Stimulated activated naive CD4-positive, alpha-beta T cell treated with Interleukin-2 at 50 U/mL for 16 hours (primary cell): ENCODE measurements around the gene MEAK7.
A peak's percentile ranks its signal among the peaks of the same experiment; 100 is the strongest.

Source experiments
- DNase-seq: peaks from one replicate; lab custom pipeline; 2025; lab: John Stamatoyannopoulos, UW

Gene MEAK7

GRCh38 chr16:84511831-84512230 is 7.4 kb upstream of the MEAK7 start:
- no peak for DNase-seq

DNA sequence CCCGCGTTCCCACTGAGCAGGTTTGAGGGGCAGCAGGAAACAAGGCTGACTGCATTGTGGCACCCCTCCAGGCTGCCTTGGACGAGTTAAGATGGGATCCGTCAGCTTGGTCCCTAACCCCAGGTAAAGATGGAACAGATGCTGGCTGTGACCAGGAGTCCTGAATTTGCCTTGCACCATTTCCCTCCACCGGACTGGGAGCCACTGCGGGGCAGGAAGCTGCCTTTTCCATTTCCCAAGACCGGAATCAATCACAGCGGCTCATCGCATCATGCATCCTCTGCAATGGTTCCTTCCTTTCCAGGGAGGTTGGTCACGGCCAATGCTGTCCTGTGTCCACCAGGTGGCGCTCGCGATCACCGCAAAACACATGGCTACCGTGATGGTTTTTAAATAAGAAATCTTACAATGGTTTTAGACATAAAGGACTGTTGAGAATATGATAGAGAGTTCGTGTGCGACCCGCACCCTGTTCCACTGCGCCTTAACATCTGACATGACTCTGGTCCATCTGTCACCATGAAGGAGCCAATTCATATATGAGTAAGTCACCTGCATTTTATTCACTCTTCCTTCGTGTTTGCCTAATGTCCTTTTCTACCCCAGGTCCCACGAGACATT is 6.8 kb upstream of the MEAK7 start:
- DNase-seq = peak; percentile 72

DNA sequence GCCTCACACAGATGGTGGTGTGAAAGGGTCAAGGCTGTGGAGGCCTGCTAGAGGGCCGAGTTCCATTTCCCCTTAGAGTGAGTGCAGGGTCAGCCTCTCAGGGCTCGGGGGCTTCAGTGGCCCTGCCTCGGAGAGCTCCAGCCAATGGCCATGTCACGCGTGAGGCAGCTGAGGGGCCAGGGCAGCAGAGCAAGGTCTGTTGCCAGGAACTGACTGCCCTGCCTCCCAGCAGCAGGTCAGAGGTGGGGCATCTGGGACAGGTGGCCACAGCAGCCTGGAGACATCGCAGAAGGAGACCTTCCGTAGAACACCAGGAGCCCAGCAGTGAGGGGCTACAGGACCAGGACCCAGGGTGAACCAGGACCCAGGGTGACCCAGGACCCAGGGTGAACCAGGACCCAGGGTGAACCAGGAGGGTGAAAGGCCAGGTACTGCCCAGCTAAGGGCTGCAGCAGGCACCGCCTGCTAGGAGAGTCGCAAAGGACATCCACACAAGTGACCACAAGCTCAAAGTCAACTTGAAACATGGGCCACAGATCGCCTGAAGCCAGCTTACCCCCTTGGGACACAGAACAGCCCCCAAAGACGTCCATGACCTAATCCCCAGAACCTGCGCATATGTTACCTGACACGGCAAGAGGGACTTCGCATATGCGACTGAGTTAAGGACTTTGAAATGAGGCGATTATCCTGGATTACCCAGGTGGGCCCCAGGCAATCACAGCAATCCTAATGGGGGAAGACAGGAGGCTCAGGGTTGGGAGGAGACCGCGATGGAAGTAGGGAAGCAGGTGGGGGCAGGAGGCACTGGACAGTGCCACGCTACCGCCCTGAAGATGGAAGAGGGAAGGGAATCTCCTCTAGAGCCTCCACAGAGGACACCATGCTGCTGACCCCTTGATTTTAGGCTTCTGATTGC is 4.8 kb upstream of the MEAK7 start:
- DNase-seq = no peak

DNA sequence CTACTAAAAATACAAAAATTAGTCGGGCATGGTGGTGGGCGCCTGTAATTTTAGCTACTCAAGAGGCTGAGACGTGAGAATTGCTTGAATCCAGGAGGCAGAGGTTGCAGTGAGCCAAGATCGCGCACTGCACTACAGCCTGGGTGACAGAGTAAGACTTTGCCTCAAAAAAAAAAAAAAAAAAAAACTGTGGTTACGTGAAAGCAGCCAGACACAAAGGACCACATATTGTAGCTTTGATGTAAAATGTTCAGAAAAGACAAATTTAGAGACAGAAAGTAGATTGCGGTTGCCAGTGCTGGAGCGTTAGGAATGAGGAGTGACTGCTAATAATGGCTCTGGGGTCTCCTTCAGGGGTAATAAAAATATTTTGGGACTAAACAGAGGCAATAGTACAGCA is 4.0 kb upstream of the MEAK7 start:
- no peak for DNase-seq

DNA sequence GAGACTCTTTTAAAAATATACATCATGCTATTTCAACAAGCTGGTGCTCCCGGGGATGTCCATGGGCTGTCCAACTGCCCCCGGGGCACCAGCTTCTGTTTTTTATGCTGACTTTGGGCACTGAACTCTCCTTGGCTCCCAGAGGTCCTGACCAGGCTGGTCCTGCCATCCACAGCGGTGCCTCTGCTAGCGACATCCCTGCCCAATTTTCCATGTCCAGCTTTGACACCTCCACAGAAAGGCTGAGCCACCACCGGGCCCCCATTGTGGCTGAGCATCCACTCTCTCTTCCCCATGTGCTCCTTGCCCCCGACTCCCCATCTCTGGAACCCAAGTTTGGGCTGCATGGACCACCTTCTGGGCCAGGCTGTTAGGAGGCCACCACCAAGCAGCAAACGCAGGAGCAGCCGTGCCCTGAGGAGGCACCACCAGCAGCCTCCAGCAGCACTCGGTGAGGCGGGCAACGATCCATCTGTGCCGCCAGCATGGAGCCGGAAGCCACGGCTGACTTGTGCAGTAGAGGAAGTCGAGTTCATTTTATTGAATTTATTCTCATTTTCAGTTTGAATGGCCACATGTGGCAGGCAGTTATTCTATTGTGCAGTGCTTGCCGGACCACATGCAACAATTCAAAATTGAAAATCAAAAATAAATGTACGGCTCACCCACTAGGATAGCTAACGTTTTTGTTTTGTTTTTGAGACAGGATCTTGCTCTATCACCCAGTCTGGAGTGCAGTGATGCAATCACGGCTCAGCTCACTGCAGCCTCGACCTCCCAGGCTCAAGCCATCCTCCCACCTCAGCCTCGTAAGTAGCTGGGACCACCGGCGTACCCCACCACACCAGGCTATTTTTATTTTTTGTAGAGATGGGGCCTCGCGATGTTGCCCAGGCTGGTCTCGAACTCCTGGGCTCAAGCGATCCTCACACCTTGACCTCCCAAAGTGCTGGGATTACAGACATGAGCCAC is 2.8 kb upstream of the MEAK7 start:
- DNase-seq = no peak

- no peak for DNase-seq
These were observed 1.1 kb upstream of the MEAK7 start for GRCh38 chr16:84505249-84506187.

DNA sequence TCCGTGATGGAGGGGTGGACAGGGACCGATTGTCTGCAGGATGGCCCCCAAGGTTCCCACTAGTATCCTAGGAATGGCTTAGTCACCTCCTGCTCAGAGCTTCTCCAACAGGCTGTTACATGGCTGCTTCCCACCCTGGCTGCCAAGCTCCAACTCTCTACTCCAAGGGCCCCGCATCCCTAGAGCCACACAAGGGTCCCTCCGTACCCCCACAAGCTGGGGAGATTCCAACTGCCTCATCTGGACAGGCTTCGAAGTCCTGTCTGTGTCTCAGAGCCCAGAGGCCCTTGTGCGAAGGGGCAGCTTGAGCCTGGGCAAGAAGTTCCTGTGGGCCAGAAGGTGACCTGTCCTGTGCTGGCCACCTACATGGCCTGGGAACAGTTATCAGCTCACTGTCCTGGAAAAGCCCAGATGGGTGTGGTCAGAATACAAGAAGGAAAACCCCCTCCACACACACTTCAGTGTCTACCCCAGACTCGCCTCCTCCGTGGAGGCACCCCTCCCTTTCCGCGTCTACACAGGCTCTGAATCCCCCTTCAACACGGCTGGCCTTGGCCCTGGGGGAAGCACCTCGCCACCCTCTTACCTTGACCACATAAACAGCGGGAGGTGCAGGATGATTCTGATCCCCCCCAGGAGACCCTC is 586 bp downstream of the MEAK7 start:
- DNase-seq = no peak

GRCh38 chr16:84502581-84502980 is 1.9 kb downstream of the MEAK7 start:
- no peak for DNase-seq

GRCh38 chr16:84502075-84502474 is 2.4 kb downstream of the MEAK7 start:
- no peak for DNase-seq

DNA sequence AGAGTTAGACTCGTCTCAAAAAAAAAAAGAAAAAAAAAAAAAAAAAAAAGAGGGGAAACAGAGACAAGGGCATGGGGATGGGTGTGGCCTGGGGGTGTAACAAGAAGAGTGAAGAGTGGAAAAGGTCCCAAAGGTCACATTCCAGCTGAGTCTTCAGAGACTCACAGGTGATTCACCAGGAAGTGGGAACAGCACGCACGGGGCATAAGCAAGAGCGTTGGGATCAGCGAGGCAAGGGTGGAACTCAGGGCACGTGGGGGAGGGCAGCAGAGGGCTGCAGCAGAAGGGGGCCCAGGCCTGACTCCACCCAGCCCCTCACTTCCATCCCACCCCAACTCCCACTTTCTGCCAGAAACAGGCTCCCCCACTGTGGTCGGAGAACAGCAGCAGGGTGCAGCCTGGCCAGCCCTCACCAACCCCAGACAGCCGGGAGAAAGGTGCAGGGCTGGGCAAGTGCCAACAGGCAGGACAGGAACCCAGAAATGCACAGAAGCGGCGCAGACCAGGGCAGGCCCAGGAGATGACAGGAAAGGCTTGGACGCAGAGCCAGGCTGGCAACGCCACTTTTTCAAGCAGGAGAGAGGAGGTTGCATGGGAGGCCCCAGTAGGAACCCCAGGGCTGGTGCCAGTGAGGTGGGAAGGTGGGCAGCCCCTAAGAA is 3.3 kb downstream of the MEAK7 start:
- DNase-seq = no peak

DNA sequence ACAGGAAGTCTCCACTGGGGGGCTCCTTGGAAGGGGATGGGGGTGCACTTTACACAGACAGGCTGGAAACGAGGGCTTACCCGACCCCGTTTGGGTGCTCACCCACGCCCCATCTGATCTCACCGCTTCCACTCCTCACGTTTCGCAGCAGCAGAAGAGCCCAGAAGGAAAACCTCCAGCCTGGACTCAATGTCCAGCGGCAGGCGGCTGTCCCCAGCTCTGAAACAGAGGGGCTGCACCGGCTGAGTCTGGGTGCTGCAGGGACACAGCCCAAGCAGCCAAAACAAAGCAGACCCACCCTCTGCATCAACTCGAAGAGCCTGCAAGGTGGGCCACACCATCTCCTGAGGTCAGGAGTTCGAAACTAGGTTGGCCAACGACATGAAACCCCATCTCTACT is 3.9 kb downstream of the MEAK7 start:
- DNase-seq = no peak

- DNase-seq = no peak
These were observed 4.8 kb downstream of the MEAK7 start for GRCh38 chr16:84499638-84500037.

GRCh38 chr16:84498859-84499620 is 5.4 kb downstream of the MEAK7 start:
- DNase-seq = no peak

GRCh38 chr16:84498223-84498610 is 6.2 kb downstream of the MEAK7 start:
- DNase-seq = no peak

- no peak for DNase-seq
These were observed 6.8 kb downstream of the MEAK7 start for GRCh38 chr16:84497418-84498222.

DNA sequence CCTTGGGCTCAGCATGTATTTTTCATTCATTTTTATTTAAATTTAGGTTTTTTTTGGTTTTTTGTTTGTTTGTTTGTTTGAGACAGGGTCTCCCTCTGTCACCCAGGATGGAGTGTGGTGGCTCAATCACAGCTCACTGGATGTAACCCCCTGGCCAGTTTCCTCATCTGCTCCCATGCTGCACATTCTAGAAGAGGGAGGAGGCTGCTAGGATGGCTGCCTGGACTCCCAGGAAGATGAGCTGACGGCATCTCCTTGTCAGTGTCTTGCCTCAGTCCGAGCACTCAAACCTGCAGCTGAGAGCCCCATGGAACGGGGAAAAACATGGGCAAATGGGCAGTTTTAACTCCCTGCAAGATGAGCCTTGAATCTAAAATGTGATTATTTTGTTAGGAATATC is 7.5 kb downstream of the MEAK7 start:
- DNase-seq = no peak

DNA sequence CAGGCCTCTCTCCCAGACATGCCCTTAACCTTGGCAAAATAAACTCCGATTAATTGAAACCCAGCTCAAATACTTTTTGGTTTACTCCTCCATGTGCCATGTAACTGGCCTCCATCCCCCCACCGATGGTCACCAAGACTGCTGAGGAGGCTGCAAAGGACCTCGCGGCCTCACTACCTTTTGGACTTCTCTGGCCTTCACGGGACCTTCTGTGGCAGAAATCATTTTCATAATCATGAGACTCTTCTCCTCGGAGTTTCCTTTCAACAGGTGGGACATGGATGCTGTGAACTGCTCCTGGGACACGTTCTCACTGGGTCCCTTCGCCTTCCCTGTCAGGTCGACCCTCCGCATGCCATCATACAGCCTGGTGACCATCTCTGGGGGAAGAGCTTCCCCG is 9.0 kb downstream of the MEAK7 start:
- no peak for DNase-seq

DNA sequence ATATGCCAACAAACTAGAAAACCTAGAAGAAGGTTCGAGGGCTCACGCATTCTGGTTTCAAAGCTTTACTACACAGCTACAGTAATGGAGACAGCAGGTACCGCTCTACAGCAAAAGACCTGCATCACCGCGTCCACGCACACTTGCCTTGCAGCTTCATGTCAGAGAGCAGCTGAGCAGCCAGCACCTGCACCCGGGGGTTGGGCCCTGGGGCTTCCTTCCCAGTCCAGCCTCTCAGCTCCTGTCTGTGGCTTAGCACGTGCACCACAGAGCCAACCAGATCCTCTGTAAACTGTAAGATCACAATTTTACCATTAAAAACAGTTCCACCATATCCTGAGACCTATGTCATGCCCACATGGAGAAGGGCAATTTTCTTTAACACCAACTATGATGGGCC is 15.3 kb downstream of the MEAK7 start:
- no peak for DNase-seq

DNA sequence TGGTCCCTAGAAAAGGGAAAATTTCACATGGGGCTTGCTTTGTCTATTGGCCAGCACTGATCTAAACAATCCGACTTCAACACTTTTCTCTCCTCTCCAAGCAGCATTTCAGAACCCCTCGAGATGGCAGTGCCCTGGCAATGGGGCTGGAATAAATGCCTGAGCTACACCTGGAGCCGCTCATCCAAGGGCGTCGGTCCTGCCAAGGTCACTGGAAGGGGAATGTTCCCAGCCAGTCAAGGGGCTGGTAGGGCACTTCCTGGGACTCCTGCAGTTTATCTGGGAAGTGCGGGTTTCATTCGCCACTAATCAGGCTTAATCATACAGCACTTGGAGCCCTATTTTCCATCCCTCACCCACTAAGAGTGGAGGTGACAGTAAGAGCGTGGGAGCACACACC is 17.1 kb downstream of the MEAK7 start:
- no peak for DNase-seq
